Liver (tissue), 9 donors: ENCODE results near the gene KRT1. TPM values are rescaled to one million over a fixed set of nuclear protein-coding genes. Genes with fewer than 3 reads are reported as not detected.

ENCODE experiments used
- DNase-seq: peaks from one replicate; pipeline ENCODE4 v3.0.0-alpha.2; 2017; ENCODE audit warnings: low spot score
- H3K27ac ChIP-seq, 2 donors: one replicate each; pipeline ENCODE4 v1.7.0; 2013; ENCODE audit warnings: inconsistent platforms in 2 of 2, low read length in 2 of 2, control low read depth in 1 of 2, low read depth in 1 of 2, mild to moderate bottlenecking in 1 of 2
- H3K27me3 ChIP-seq, 4 donors: one replicate each; pipeline versions ENCODE4 v1.6.1 to v1.7.0; 2013; ENCODE audit warnings: low read length in 3 of 4, inconsistent platforms in 1 of 4, mild to moderate bottlenecking in 1 of 4, moderate library complexity in 1 of 4; ENCODE audit not compliant: control insufficient read depth in 4 of 4, insufficient read depth in 4 of 4
- H3K36me3 ChIP-seq, 4 donors: one replicate each; pipeline versions ENCODE4 v1.6.1 to v1.7.0; 2013; ENCODE audit warnings: low read length in 3 of 4, mild to moderate bottlenecking in 3 of 4, low read depth in 1 of 4, moderate library complexity in 1 of 4; ENCODE audit not compliant: control insufficient read depth in 4 of 4, insufficient read depth in 3 of 4
- H3K4me1 ChIP-seq, 4 donors: one replicate each; pipeline versions ENCODE4 v1.6.1 to v1.7.0; 2013; ENCODE audit warnings: low read length in 3 of 4, mild to moderate bottlenecking in 3 of 4, moderate library complexity in 1 of 4; ENCODE audit not compliant: control insufficient read depth in 4 of 4, insufficient read depth in 4 of 4
- H3K4me3 ChIP-seq, 3 donors: one replicate each; pipeline versions ENCODE4 v1.6.1 to v1.7.0; 2013; ENCODE audit warnings: low read length in 3 of 3, control low read depth in 1 of 3, low read depth in 1 of 3, mild to moderate bottlenecking in 1 of 3
- H3K9ac ChIP-seq, 2 donors: one replicate each; pipeline ENCODE4 v1.7.0; 2013; ENCODE audit warnings: low read length in 2 of 2, mild to moderate bottlenecking in 2 of 2, moderate library complexity in 2 of 2, control low read depth in 1 of 2, low read depth in 1 of 2
- H3K9me3 ChIP-seq, 4 donors: one replicate each; pipeline versions ENCODE4 v1.6.1 to v1.7.0; 2013; ENCODE audit warnings: low read length in 3 of 4; ENCODE audit not compliant: control insufficient read depth in 4 of 4
- ATF3 ChIP-seq: IDR thresholded peaks from 2 replicates; pipeline ENCODE4 v1.6.1; 2016; ENCODE audit warnings: antibody characterized with exemption
- EGR1 ChIP-seq, 2 donors: IDR thresholded peaks; 2 replicates each; pipeline ENCODE4 v1.6.1; 2016 to 2018; ENCODE audit warnings: antibody characterized with exemption in 2 of 2, low read depth in 2 of 2
- FOXA1 ChIP-seq: IDR thresholded peaks from 2 replicates; pipeline ENCODE4 v1.6.1; 2016; ENCODE audit warnings: antibody characterized with exemption
- FOXA2 ChIP-seq: IDR thresholded peaks from 2 replicates; pipeline ENCODE4 v1.6.1; 2016; ENCODE audit warnings: antibody characterized with exemption
- GABPA ChIP-seq, 2 donors: IDR thresholded peaks in 1 of 2; conservative IDR thresholded peaks in 1 of 2; 2 replicates each; pipeline ENCODE4 v1.6.1; 2016; ENCODE audit warnings: antibody characterized with exemption in 2 of 2, mild to moderate bottlenecking in 1 of 2, moderate library complexity in 1 of 2
- HNF4A ChIP-seq, 2 donors: conservative IDR thresholded peaks; 2 replicates each; pipeline ENCODE4 v1.6.1; 2016; ENCODE audit warnings: antibody characterized with exemption in 2 of 2, mild to moderate bottlenecking in 2 of 2
- HNF4G ChIP-seq: IDR thresholded peaks from 2 replicates; pipeline ENCODE4 v1.6.1; 2016; ENCODE audit warnings: antibody characterized with exemption
- JUND ChIP-seq, 2 donors: IDR thresholded peaks; 2 replicates each; pipeline ENCODE4 v1.6.1; 2016; ENCODE audit warnings: antibody characterized with exemption in 2 of 2
- MAX ChIP-seq: IDR thresholded peaks from 2 replicates; pipeline ENCODE4 v1.6.1; 2016; ENCODE audit warnings: antibody characterized with exemption
- NR2F2 ChIP-seq: IDR thresholded peaks from 2 replicates; pipeline ENCODE4 v1.6.1; 2016; ENCODE audit warnings: antibody characterized with exemption
- RAD21 ChIP-seq, 2 donors: IDR thresholded peaks; 2 replicates each; pipeline ENCODE4 v1.6.1; 2016; ENCODE audit warnings: antibody characterized with exemption in 2 of 2, mild to moderate bottlenecking in 2 of 2
- REST ChIP-seq: IDR thresholded peaks from 2 replicates; pipeline ENCODE4 v1.6.1; 2016; ENCODE audit warnings: antibody characterized with exemption, mild to moderate bottlenecking
- RXRA ChIP-seq, 2 donors: IDR thresholded peaks; 2 replicates each; pipeline ENCODE4 v1.6.1; 2017 to 2018; ENCODE audit warnings: antibody characterized with exemption in 2 of 2, mild to moderate bottlenecking in 1 of 2
- SP1 ChIP-seq: IDR thresholded peaks from 2 replicates; pipeline ENCODE4 v1.6.1; 2018; ENCODE audit warnings: antibody characterized with exemption, mild to moderate bottlenecking
- TAF1 ChIP-seq: conservative IDR thresholded peaks from 2 replicates; pipeline ENCODE4 v1.6.1; 2016; ENCODE audit warnings: antibody characterized with exemption, mild to moderate bottlenecking
- YY1 ChIP-seq: IDR thresholded peaks from 2 replicates; pipeline ENCODE4 v1.6.1; 2016; ENCODE audit warnings: antibody characterized with exemption, mild to moderate bottlenecking
- ZBTB33 ChIP-seq: IDR thresholded peaks from 2 replicates; pipeline ENCODE4 v1.6.1; 2016; ENCODE audit warnings: antibody characterized with exemption
- WGBS: extraction: QIAGEN DNeasy Blood & Tissue Kit; methylation state at CpG from one replicate; pipeline ENCODE4 v1.1.7; 2013; 5-methylcytosine and 5-hydroxymethylcytosine counted together
- polyA plus RNA-seq, 2 donors: library from polyadenylated mRNA; stranded (reverse) in 1 of 2; unstranded in 1 of 2; fragments of 200-250 nt in 1 of 2; fragments of >200 nt in 1 of 2; fragmentation: Nextera tagmentation in 1 of 2; extraction: Ambion mirVana in 1 of 2; gene quantifications; one replicate each; pipeline versions ENCODE4 v1.2.1 to v1.2.3, GENCODE V29; 2013 to 2015
- total RNA-seq, 2 donors: library from RNA; depleted of rRNA; stranded (reverse); fragments of >200 nt; gene quantifications; one replicate each; pipeline ENCODE4 v1.2.3, GENCODE V29; 2014
- donor health status: healthy.
- donor health status: healthy.
- donor health status: healthy.
- donor health status: healthy.
- donor health status: healthy.

KRT1 gene
- total and polyA plus RNA-seq, 4 donors, result 0.14 to 2.7 TPM; not detected in 2

DNA sequence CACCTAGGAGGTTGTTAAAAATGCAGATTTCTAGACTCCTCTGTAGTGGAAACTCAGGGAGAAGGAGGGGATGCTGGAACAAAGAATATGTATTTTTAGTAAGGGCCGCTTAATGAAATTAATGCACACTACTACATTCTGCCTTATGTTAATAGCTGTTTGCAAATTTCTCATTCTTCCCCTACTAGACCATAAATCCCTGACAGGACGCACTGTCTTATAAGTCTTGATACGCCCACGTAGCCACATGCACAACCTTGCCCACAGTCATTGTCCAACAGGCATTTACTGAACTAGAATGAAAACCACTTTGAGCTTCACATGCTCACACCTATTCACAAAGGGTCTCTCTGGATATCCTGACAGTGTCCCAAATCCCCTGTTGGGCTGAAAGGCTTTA, 38.7 kb downstream of the KRT1 start:
- no peaks in the 10 kb centered on the region for H3K4me1 ChIP-seq
- no peak for DNase-seq
- no peak overlapping the region for H3K4me3 ChIP-seq
- H3K27ac ChIP-seq, result no peak overlapping the region
- no peak overlapping the region for H3K9ac ChIP-seq
- TF ChIP-seq TAF1 (no peak), FOXA2 (no peak), REST (no peak), FOXA1 (no peak), RAD21 (IDR thresholded peaks at IDR 0.05) (no peak), NR2F2 (no peak), MAX (no peak), GABPA (IDR thresholded peaks at IDR 0.05 in 1 of 2, conservative IDR thresholded peaks at IDR 0.05 in 1 of 2) (no peak), SP1 (no peak), RXRA (IDR thresholded peaks at IDR 0.05) (no peak), JUND (IDR thresholded peaks at IDR 0.05) (no peak), YY1 (no peak), HNF4G (no peak), ATF3 (no peak), EGR1 (IDR thresholded peaks at IDR 0.05; ENCODE audit: low read depth in 2 of 2) (no peak), HNF4A (conservative IDR thresholded peaks at IDR 0.05) (no peak)
- H3K9me3 ChIP-seq, result no peaks in the 10 kb centered on the region
- H3K27me3 ChIP-seq, result peaks cover 0 to 3% (median 0%) of the 10 kb centered on the region in 4 donors
- no peaks in the 10 kb centered on the region for H3K36me3 ChIP-seq
- WGBS, result 75% methylated on average over 4 of the region's 4 CpGs

GRCh38 chr12:52637299-52637698, 42.9 kb downstream of the KRT1 start:
- WGBS, result 78% methylated on average over 4 of the region's 4 CpGs

More at GRCh38 chr12:52637299-52637698, 42.9 kb downstream of the KRT1 start:
- Histone ChIP-seq H3K4me1 (no peaks in the 10 kb centered on the region), H3K36me3 (no peaks in the 10 kb centered on the region), H3K27ac (no peak overlapping the region), H3K9me3 (no peaks in the 10 kb centered on the region), H3K9ac (no peak overlapping the region), H3K27me3 (no peaks in the 10 kb centered on the region), H3K4me3 (no peak overlapping the region)
- DNase-seq, result no peak
- no peak for TF ChIP-seq FOXA2
- TF ChIP-seq ZBTB33, result no peak
- no peak for TF ChIP-seq YY1
- TF ChIP-seq ATF3, result no peak
- TF ChIP-seq RXRA (IDR thresholded peaks at IDR 0.05), result no peak
- no peak for TF ChIP-seq EGR1 (IDR thresholded peaks at IDR 0.05; ENCODE audit: low read depth in 2 of 2)
- no peak for TF ChIP-seq NR2F2
- TF ChIP-seq FOXA1, result no peak
- no peak for TF ChIP-seq HNF4A (conservative IDR thresholded peaks at IDR 0.05)
- TF ChIP-seq SP1, result no peak
- TF ChIP-seq MAX, result no peak
- no peak for TF ChIP-seq GABPA (IDR thresholded peaks at IDR 0.05 in 1 of 2, conservative IDR thresholded peaks at IDR 0.05 in 1 of 2)
